GM21825 (cell line): Measurements from ENCODE around the gene ZBTB43.
"Not testable (repeated sequence)": the region's sequence is repeated elsewhere in the genome, so short reads cannot be mapped to it uniquely, and the experiment has no call there.

ENCODE experiments used
- ATAC-seq: cut with Tn5 transposase; IDR thresholded peaks from one replicate; pipeline ENCODE4 v1.9.1; 2021; ENCODE audit warnings: mild to moderate bottlenecking, moderate library complexity; ENCODE audit not compliant: unreplicated experiment

Gene ZBTB43

GRCh38 chr9:126822873-126823272, 18.0 kb downstream of the ZBTB43 start:
- no peak for ATAC-seq

- not testable (repeated sequence) for ATAC-seq
Observed at GRCh38 chr9:126824052-126824451, 19.2 kb downstream of the ZBTB43 start.

GRCh38 chr9:126827227-126827626, 22.4 kb downstream of the ZBTB43 start:
- ATAC-seq: no peak

- no peak for ATAC-seq
Observed at GRCh38 chr9:126829035-126829434, 24.2 kb downstream of the ZBTB43 start.

- ATAC-seq: no peak
Observed at GRCh38 chr9:126830827-126831226, 26.0 kb downstream of the ZBTB43 start.

GRCh38 chr9:126832440-126832839, 27.6 kb downstream of the ZBTB43 start:
- no peak for ATAC-seq

- ATAC-seq: no peak
Observed at GRCh38 chr9:126833020-126833419, 28.2 kb downstream of the ZBTB43 start.

- no peak for ATAC-seq
Observed at GRCh38 chr9:126833710-126834345, 29.0 kb downstream of the ZBTB43 start.

- ATAC-seq: no peak
Observed at GRCh38 chr9:126834672-126835071, 29.8 kb downstream of the ZBTB43 start.

- no peak for ATAC-seq
Observed at GRCh38 chr9:126836216-126836615, 31.4 kb downstream of the ZBTB43 start.

- no peak for ATAC-seq
Observed at GRCh38 chr9:126838055-126838811, 33.4 kb downstream of the ZBTB43 start.

GRCh38 chr9:126838895-126839294, 34.1 kb downstream of the ZBTB43 start:
- no peak for ATAC-seq

- ATAC-seq: no peak
Observed at GRCh38 chr9:126839301-126839700, 34.5 kb downstream of the ZBTB43 start.

- no peak for ATAC-seq
Observed at GRCh38 chr9:126842220-126842842, 37.5 kb downstream of the ZBTB43 start.

- ATAC-seq: no peak
Observed at GRCh38 chr9:126842977-126843799, 38.3 kb downstream of the ZBTB43 start.

- ATAC-seq: no peak
Observed at GRCh38 chr9:126844085-126844484, 39.2 kb downstream of the ZBTB43 start.

- ATAC-seq: no peak
Observed at GRCh38 chr9:126847051-126847450, 42.2 kb downstream of the ZBTB43 start.

GRCh38 chr9:126849591-126850225, 44.9 kb downstream of the ZBTB43 start:
- ATAC-seq: no peak

- ATAC-seq: no peak
Observed at GRCh38 chr9:126851286-126851880, 46.5 kb downstream of the ZBTB43 start.

GRCh38 chr9:126852086-126852688, 47.3 kb downstream of the ZBTB43 start:
- ATAC-seq: no peak
